AG04450 (cell line): Measurements from ENCODE around the gene PHF21B. TPM values are rescaled to one million over a fixed set of nuclear protein-coding genes. Genes with fewer than 3 reads are reported as not detected.

Experiments used
- CTCF ChIA-PET: fragments of 300-600, 350-600 bp; formaldehyde crosslinking; extraction: SDS; loops from one replicate; lab custom pipeline; 2022; ENCODE audit warnings: antibody characterized with exemption, inconsistent platforms; lab: Charles Lee
- POLR2A ChIA-PET: fragments of 350-600 bp; formaldehyde crosslinking; extraction: SDS; loops from one replicate; lab custom pipeline; 2021; ENCODE audit warnings: antibody characterized with exemption, inconsistent platforms; lab: Yijun Ruan, JAX
- DNase-seq: peaks from one replicate; pipeline ENCODE4 v3.0.0-alpha.2; 2011; ENCODE audit warnings: low read depth, low spot score
- H3K27ac ChIP-seq: one replicate; pipeline ENCODE4 v1.5.1; 2012; ENCODE audit warnings: low read depth, low read length, control low read depth
- H3K27me3 ChIP-seq: one replicate; pipeline ENCODE4 v1.6.0; 2012; ENCODE audit warnings: low read length; ENCODE audit not compliant: control insufficient read depth, insufficient read depth
- H3K4me3 ChIP-seq: 2 replicates; pipeline ENCODE4 v1.5.1; 2011; ENCODE audit warnings: mild to moderate bottlenecking, low read depth, low read length, control low read depth
- H3K9me3 ChIP-seq: 2 replicates; pipeline ENCODE4 v1.5.1; 2012; ENCODE audit warnings: low read length; ENCODE audit not compliant: control insufficient read depth, insufficient read depth
- CTCF ChIP-seq: IDR thresholded peaks from 2 replicates; pipeline ENCODE4 v1.5.1; 2011; ENCODE audit warnings: low read depth, low read length, control low read depth, inconsistent platforms
- polyA plus RNA-seq: library from polyadenylated mRNA; depleted of rRNA; stranded (reverse); fragments of >200 nt; gene quantifications from 2 replicates; pipeline ENCODE4 v1.2.3, GENCODE V29; 2011

PHF21B gene
- polyA plus RNA-seq, 1 experiment: not detected

GRCh38 chr22:44990328-44990727 is 19.5 kb downstream of the PHF21B start:
- no peak for TF ChIP-seq CTCF
- CTCF ChIA-PET: no interaction called here
- POLR2A ChIA-PET: no interaction called here

DNA sequence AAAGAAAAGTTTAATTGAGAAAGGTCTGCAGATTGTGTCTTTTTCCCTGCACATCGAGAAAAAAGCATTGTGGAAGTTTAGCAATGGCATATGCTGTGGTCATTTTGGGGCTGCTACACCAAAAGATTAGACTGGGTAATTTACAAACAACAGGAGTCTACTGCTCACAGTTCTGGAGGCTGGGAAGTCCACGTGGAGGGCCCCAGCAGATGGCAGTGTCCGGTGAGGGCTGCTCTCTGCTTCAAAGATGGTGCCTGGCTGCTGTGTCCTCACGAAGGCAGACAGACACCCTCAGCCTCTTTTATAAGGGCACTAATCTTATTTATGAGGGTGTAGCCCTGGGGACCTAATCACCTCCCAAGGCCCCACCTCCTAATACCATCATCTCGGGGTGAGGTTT is 21.1 kb downstream of the PHF21B start:
- Histone ChIP-seq H3K9me3 (no peaks in the 10 kb centered on the region; the same call in 1 of the 2 replicates), H3K4me3 (no peak overlapping the region), H3K27ac (no peak overlapping the region), H3K27me3 (peaks cover 11% of the 10 kb centered on the region)
- no peak for DNase-seq
- POLR2A ChIA-PET: no interaction called here
- peak; percentile 23; the same call in 1 of the 2 replicates for TF ChIP-seq CTCF
- CTCF ChIA-PET: no interaction called here

More at GRCh38 chr22:44990328-44990727, 19.5 kb downstream of the PHF21B start:
- H3K27me3 ChIP-seq: peaks cover 18% of the 10 kb centered on the region
- no peak for DNase-seq
- no peak overlapping the region for H3K4me3 ChIP-seq
- H3K9me3 ChIP-seq: no peaks in the 10 kb centered on the region; the same call in 1 of the 2 replicates
- no peak overlapping the region for H3K27ac ChIP-seq

GRCh38 chr22:44986926-44987325 is 22.9 kb downstream of the PHF21B start:
- CTCF ChIA-PET: no interaction called here
- Histone ChIP-seq H3K27ac (no peak overlapping the region), H3K4me3 (no peak overlapping the region), H3K27me3 (peaks cover 4% of the 10 kb centered on the region), H3K9me3 (no peaks in the 10 kb centered on the region; the same call in 1 of the 2 replicates)
- no peak for DNase-seq
- POLR2A ChIA-PET: no interaction called here
- TF ChIP-seq CTCF: no peak

DNA sequence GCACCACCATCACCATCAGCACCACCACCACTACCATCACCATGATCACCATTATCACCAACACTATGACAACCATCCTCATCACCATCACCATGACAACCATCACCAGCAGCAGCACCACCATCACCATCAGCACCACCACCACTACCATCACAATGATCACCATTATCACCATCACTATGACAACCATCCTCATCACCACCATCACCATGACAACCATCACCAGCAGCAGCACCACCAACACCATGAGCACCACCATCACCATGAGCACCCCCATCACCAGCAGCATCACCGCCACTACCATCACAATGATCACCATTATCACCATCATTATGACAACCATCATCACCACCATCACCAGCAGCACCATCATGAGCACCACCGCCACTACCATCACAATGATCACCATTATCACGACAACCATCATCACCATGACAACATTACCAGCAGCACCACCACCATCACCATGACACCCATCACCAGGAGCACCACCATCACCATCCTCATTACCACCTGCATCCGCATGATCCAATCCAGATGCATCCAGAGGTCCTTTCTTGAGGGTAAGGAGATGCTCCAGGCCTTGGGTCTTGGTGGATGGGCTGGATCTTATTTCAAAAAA is 23.8 kb downstream of the PHF21B start:
- H3K9me3 ChIP-seq: no peaks in the 10 kb centered on the region; the same call in 1 of the 2 replicates
- H3K27me3 ChIP-seq: peaks cover 7% of the 10 kb centered on the region
- no peak for TF ChIP-seq CTCF
- H3K4me3 ChIP-seq: no peak overlapping the region
- no peak overlapping the region for H3K27ac ChIP-seq
- ChIA-PET CTCF (no interaction called here), POLR2A (no interaction called here)
- DNase-seq: no peak

- no peak overlapping the region for H3K4me3 ChIP-seq
- H3K9me3 ChIP-seq: no peaks in the 10 kb centered on the region; the same call in 1 of the 2 replicates
- H3K27me3 ChIP-seq: peaks cover 15% of the 10 kb centered on the region
- ChIA-PET POLR2A (no interaction called here), CTCF (interaction anchor here (1.3 kb wide), 1 partner anchor 9 kb away, joined by 3 read pairs; no protein-coding TSS in a partner anchor)
- no peak overlapping the region for H3K27ac ChIP-seq
- no peak for DNase-seq
- TF ChIP-seq CTCF: no peak
Observed at GRCh38 chr22:44983878-44984482, 25.8 kb downstream of the PHF21B start.
